Measurements from ENCODE around the gene TP53BP1. TPM values are rescaled to one million over a fixed set of nuclear protein-coding genes. Genes with fewer than 3 reads are reported as not detected.

Gene TP53BP1
- total RNA-seq, 1 donor from 2014 or later = 44.1 TPM

- no peak overlapping the region for H3K27ac Mint-ChIP-seq
- peaks cover 6% of the 10 kb centered on the region for H3K36me3 Mint-ChIP-seq (ENCODE audit: low read depth)
- DNase-seq (ENCODE audit: low spot score) = no peak
- peaks cover 10% of the 10 kb centered on the region for H3K27me3 Mint-ChIP-seq (ENCODE audit: insufficient read depth)
- peaks cover 71% of the 10 kb centered on the region for H3K4me1 Mint-ChIP-seq (ENCODE audit: low read depth)
- no peak overlapping the region for H3K4me3 Mint-ChIP-seq
- intact Hi-C loops (cut with micrococcal nuclease) = loop anchor here (10.0 kb wide), 1 partner anchor 309 kb away; the partner anchor contains the start of genes MFAP1 and WDR76
- no peaks in the 10 kb centered on the region for H3K9me3 Mint-ChIP-seq
These were observed 23.2 kb upstream of the TP53BP1 start for GRCh38 chr15:43516185-43516584.

- Mint-ChIP-seq H3K4me1 (ENCODE audit: low read depth) (peaks cover 74% of the 10 kb centered on the region), H3K36me3 (ENCODE audit: low read depth) (peaks cover 4% of the 10 kb centered on the region), H3K27me3 (ENCODE audit: insufficient read depth) (peaks cover 10% of the 10 kb centered on the region), H3K4me3 (no peak overlapping the region), H3K27ac (no peak overlapping the region), H3K9me3 (no peaks in the 10 kb centered on the region)
- intact Hi-C loops (cut with micrococcal nuclease) = loop anchor here (10.0 kb wide), 1 partner anchor 309 kb away; the partner anchor contains the start of genes MFAP1 and WDR76
- DNase-seq (ENCODE audit: low spot score) = no peak
These were observed 22.8 kb upstream of the TP53BP1 start for GRCh38 chr15:43515741-43516140.

GRCh38 chr15:43514241-43515057, 21.5 kb upstream of the TP53BP1 start:
- Mint-ChIP-seq H3K27me3 (ENCODE audit: insufficient read depth) (peaks cover 10% of the 10 kb centered on the region), H3K4me1 (ENCODE audit: low read depth) (peaks cover 84% of the 10 kb centered on the region), H3K4me3 (peak overlapping the region; percentile 48), H3K27ac (peak overlapping the region; percentile 61), H3K9me3 (no peaks in the 10 kb centered on the region), H3K36me3 (ENCODE audit: low read depth) (no peaks in the 10 kb centered on the region)
- DNase-seq (ENCODE audit: low spot score) = peak; percentile 25
- intact Hi-C loops (cut with micrococcal nuclease) = loop anchor here (1.0 to 10.0 kb wide), 2 partner anchors 73 to 310 kb away; partner anchors contain the start of genes MFAP1 and WDR76

GRCh38 chr15:43513550-43513949, 20.6 kb upstream of the TP53BP1 start:
- H3K27ac Mint-ChIP-seq = peak overlapping the region; percentile 61
- H3K4me1 Mint-ChIP-seq (ENCODE audit: low read depth) = peaks cover 86% of the 10 kb centered on the region
- no peak for DNase-seq (ENCODE audit: low spot score)
- no peaks in the 10 kb centered on the region for H3K36me3 Mint-ChIP-seq (ENCODE audit: low read depth)
- peak overlapping the region; percentile 48 for H3K4me3 Mint-ChIP-seq
- H3K27me3 Mint-ChIP-seq (ENCODE audit: insufficient read depth) = peaks cover 8% of the 10 kb centered on the region
- H3K9me3 Mint-ChIP-seq = no peaks in the 10 kb centered on the region
- intact Hi-C loops (cut with micrococcal nuclease) = loop anchor here (10.0 kb wide), 1 partner anchor 311 kb away; the partner anchor contains the start of genes MFAP1 and WDR76

- Mint-ChIP-seq H3K36me3 (ENCODE audit: low read depth) (no peaks in the 10 kb centered on the region), H3K4me1 (ENCODE audit: low read depth) (peaks cover 64% of the 10 kb centered on the region), H3K27me3 (ENCODE audit: insufficient read depth) (peaks cover 6% of the 10 kb centered on the region), H3K4me3 (peak overlapping the region; percentile 87), H3K27ac (peak overlapping the region; percentile 92), H3K9me3 (no peaks in the 10 kb centered on the region)
- DNase-seq (ENCODE audit: low spot score) = peak; percentile 24
- intact Hi-C loops (cut with micrococcal nuclease) = loop anchor here (10.0 kb wide), 1 partner anchor 314 kb away; the partner anchor contains the start of genes MFAP1 and WDR76
These were observed 18.3 kb upstream of the TP53BP1 start for GRCh38 chr15:43511012-43511885.

GRCh38 chr15:43510200-43511011, 17.4 kb upstream of the TP53BP1 start:
- intact Hi-C loops (cut with micrococcal nuclease) = loop anchor here (1.0 to 10.0 kb wide), 7 partner anchors 17 to 325 kb away; partner anchors contain the start of genes CCNDBP1, LCMT2, MFAP1 and PDIA3
- peak; percentile 98 for DNase-seq (ENCODE audit: low spot score)
- Mint-ChIP-seq H3K27me3 (ENCODE audit: insufficient read depth) (peaks cover 6% of the 10 kb centered on the region), H3K4me3 (peak overlapping the region; percentile 87), H3K27ac (peak overlapping the region; percentile 92), H3K9me3 (no peaks in the 10 kb centered on the region), H3K36me3 (ENCODE audit: low read depth) (no peaks in the 10 kb centered on the region), H3K4me1 (ENCODE audit: low read depth) (peaks cover 56% of the 10 kb centered on the region)

GRCh38 chr15:43509660-43510199, 16.8 kb upstream of the TP53BP1 start:
- Mint-ChIP-seq H3K36me3 (ENCODE audit: low read depth) (no peaks in the 10 kb centered on the region), H3K27ac (peak overlapping the region; percentile 92), H3K4me3 (peak overlapping the region; percentile 87), H3K4me1 (ENCODE audit: low read depth) (peaks cover 52% of the 10 kb centered on the region), H3K9me3 (no peaks in the 10 kb centered on the region), H3K27me3 (ENCODE audit: insufficient read depth) (peaks cover 7% of the 10 kb centered on the region)
- intact Hi-C loops (cut with micrococcal nuclease) = loop anchor here (1.0 to 10.0 kb wide), 7 partner anchors 16 to 324 kb away; partner anchors contain the start of genes CCNDBP1, LCMT2, MFAP1 and PDIA3
- DNase-seq (ENCODE audit: low spot score) = no peak

GRCh38 chr15:43508991-43509659, 16.2 kb upstream of the TP53BP1 start:
- Mint-ChIP-seq H3K27ac (no peak overlapping the region), H3K4me3 (peak overlapping the region; percentile 87), H3K9me3 (no peaks in the 10 kb centered on the region), H3K36me3 (ENCODE audit: low read depth) (no peaks in the 10 kb centered on the region), H3K27me3 (ENCODE audit: insufficient read depth) (peaks cover 9% of the 10 kb centered on the region), H3K4me1 (ENCODE audit: low read depth) (peaks cover 46% of the 10 kb centered on the region)
- DNase-seq (ENCODE audit: low spot score) = no peak
- intact Hi-C loops (cut with micrococcal nuclease) = no loop called here

GRCh38 chr15:43508421-43508820, 15.5 kb upstream of the TP53BP1 start:
- no peaks in the 10 kb centered on the region for H3K36me3 Mint-ChIP-seq (ENCODE audit: low read depth)
- intact Hi-C loops (cut with micrococcal nuclease) = no loop called here
- no peak overlapping the region for H3K27ac Mint-ChIP-seq
- peaks cover 9% of the 10 kb centered on the region for H3K27me3 Mint-ChIP-seq (ENCODE audit: insufficient read depth)
- H3K9me3 Mint-ChIP-seq = no peaks in the 10 kb centered on the region
- DNase-seq (ENCODE audit: low spot score) = no peak
- peaks cover 38% of the 10 kb centered on the region for H3K4me1 Mint-ChIP-seq (ENCODE audit: low read depth)
- H3K4me3 Mint-ChIP-seq = no peak overlapping the region

GRCh38 chr15:43505738-43506137, 12.8 kb upstream of the TP53BP1 start:
- DNase-seq (ENCODE audit: low spot score) = no peak
- Mint-ChIP-seq H3K36me3 (ENCODE audit: low read depth) (no peaks in the 10 kb centered on the region), H3K4me3 (no peak overlapping the region), H3K9me3 (no peaks in the 10 kb centered on the region), H3K4me1 (ENCODE audit: low read depth) (peaks cover 16% of the 10 kb centered on the region), H3K27ac (no peak overlapping the region), H3K27me3 (ENCODE audit: insufficient read depth) (peaks cover 9% of the 10 kb centered on the region)
- intact Hi-C loops (cut with micrococcal nuclease) = no loop called here

GRCh38 chr15:43499635-43500034, 6.7 kb upstream of the TP53BP1 start:
- H3K4me3 Mint-ChIP-seq = no peak overlapping the region
- DNase-seq (ENCODE audit: low spot score) = no peak
- H3K4me1 Mint-ChIP-seq (ENCODE audit: low read depth) = no peaks in the 10 kb centered on the region
- H3K27me3 Mint-ChIP-seq (ENCODE audit: insufficient read depth) = peaks cover 2% of the 10 kb centered on the region
- intact Hi-C loops (cut with micrococcal nuclease) = no loop called here
- no peaks in the 10 kb centered on the region for H3K9me3 Mint-ChIP-seq
- H3K27ac Mint-ChIP-seq = no peak overlapping the region
- peaks cover 2% of the 10 kb centered on the region for H3K36me3 Mint-ChIP-seq (ENCODE audit: low read depth)

All from activated T-helper 1 cell treated with anti-CD3 and anti-CD28 coated beads, Interleukin-12 subunit alpha, Interleukin-12 subunit beta, Interleukin-2, Interleukin-4 antibody, amounts not matched to agents 30 ng/mL and 10 ng/mL and 1 ng/mL, durations not matched to agents 14 hours and 24 hours and 36 hours (primary cell).